Astrocyte (in vitro differentiated cells and primary cell): Measurements from ENCODE around the gene METRN.

Source experiments
- CTCF ChIP-seq: IDR thresholded peaks from 2 replicates; pipeline ENCODE4 v1.5.1; 2011; ENCODE audit warnings: low read depth, mild to moderate bottlenecking, inconsistent platforms, low read length, moderate library complexity; ENCODE audit not compliant: insufficient read depth
- EZH2 ChIP-seq: IDR thresholded peaks from 2 replicates; pipeline ENCODE4 v1.6.1; 2012; ENCODE audit warnings: mild to moderate bottlenecking, low read length, inconsistent platforms; ENCODE audit not compliant: insufficient read depth

DNA sequence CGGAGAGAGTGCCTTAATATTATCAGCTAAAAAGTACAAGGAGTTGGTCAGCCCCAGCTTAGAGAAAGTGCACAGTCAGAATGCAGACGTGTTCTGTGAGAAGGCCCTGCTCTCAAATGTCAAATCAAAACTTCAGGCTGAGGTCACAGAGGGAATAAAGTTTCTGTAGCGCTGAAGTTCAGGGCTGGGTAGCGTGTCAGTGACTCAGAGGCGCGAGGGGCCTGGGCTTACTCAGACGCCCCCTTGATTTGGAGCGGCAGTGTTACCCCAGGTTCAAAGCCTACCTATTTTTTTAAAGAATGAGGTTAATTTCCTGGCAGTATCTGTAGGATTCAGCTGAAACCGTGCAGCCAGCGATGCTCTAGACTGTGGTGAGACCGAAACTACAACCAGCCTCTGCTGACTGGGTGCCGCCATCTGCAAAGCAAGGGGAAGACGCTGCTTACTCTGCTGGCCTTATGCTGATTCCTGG lies 21.1 kb downstream of the METRN start:
- TF ChIP-seq CTCF (no peak), EZH2 (no peak)
